ENCODE measurements around the gene USH1C.

USH1C gene

GRCh38 chr11:17460406-17460805 is 83.8 kb downstream of the USH1C start:
- Histone ChIP-seq H3K27ac (ENCODE audit: low read depth, low read length) (no peak overlapping the region), H3K9ac (ENCODE audit: low read length) (no peak overlapping the region), H3K4me3 (ENCODE audit: low read length) (no peak overlapping the region), H3K4me1 (ENCODE audit: control insufficient read depth, insufficient read depth, low read length) (no peaks in the 10 kb centered on the region), H3K27me3 (ENCODE audit: control insufficient read depth, insufficient read depth, low read length) (no peaks in the 10 kb centered on the region), H3K36me3 (ENCODE audit: control insufficient read depth, insufficient read depth, low read length) (no peaks in the 10 kb centered on the region)

GRCh38 chr11:17459236-17459896 is 84.8 kb downstream of the USH1C start:
- Histone ChIP-seq H3K4me3 (ENCODE audit: low read length) (no peak overlapping the region), H3K36me3 (ENCODE audit: control insufficient read depth, insufficient read depth, low read length) (no peaks in the 10 kb centered on the region), H3K4me1 (ENCODE audit: control insufficient read depth, insufficient read depth, low read length) (no peaks in the 10 kb centered on the region), H3K27ac (ENCODE audit: low read depth, low read length) (no peak overlapping the region), H3K9ac (ENCODE audit: low read length) (no peak overlapping the region), H3K27me3 (ENCODE audit: control insufficient read depth, insufficient read depth, low read length) (no peaks in the 10 kb centered on the region)

- Histone ChIP-seq H3K36me3 (ENCODE audit: control insufficient read depth, insufficient read depth, low read length) (no peaks in the 10 kb centered on the region), H3K9ac (ENCODE audit: low read length) (no peak overlapping the region), H3K27ac (ENCODE audit: low read depth, low read length) (no peak overlapping the region), H3K4me3 (ENCODE audit: low read length) (no peak overlapping the region), H3K27me3 (ENCODE audit: control insufficient read depth, insufficient read depth, low read length) (no peaks in the 10 kb centered on the region), H3K4me1 (ENCODE audit: control insufficient read depth, insufficient read depth, low read length) (no peaks in the 10 kb centered on the region)
Measured at GRCh38 chr11:17458268-17458667, 85.9 kb downstream of the USH1C start.

- Histone ChIP-seq H3K27ac (ENCODE audit: low read depth, low read length) (no peak overlapping the region), H3K9ac (ENCODE audit: low read length) (no peak overlapping the region), H3K27me3 (ENCODE audit: control insufficient read depth, insufficient read depth, low read length) (no peaks in the 10 kb centered on the region), H3K4me3 (ENCODE audit: low read length) (no peak overlapping the region), H3K4me1 (ENCODE audit: control insufficient read depth, insufficient read depth, low read length) (no peaks in the 10 kb centered on the region), H3K36me3 (ENCODE audit: control insufficient read depth, insufficient read depth, low read length) (no peaks in the 10 kb centered on the region)
Measured at GRCh38 chr11:17457396-17458173, 86.6 kb downstream of the USH1C start.

GRCh38 chr11:17452668-17453067 is 91.5 kb downstream of the USH1C start:
- H3K36me3 ChIP-seq (ENCODE audit: control insufficient read depth, insufficient read depth, low read length) = no peaks in the 10 kb centered on the region
- H3K9ac ChIP-seq (ENCODE audit: low read length) = no peak overlapping the region
- no peak overlapping the region for H3K4me3 ChIP-seq (ENCODE audit: low read length)
- H3K27me3 ChIP-seq (ENCODE audit: control insufficient read depth, insufficient read depth, low read length) = no peaks in the 10 kb centered on the region
- H3K4me1 ChIP-seq (ENCODE audit: control insufficient read depth, insufficient read depth, low read length) = no peaks in the 10 kb centered on the region
- H3K27ac ChIP-seq (ENCODE audit: low read depth, low read length) = no peak overlapping the region

GRCh38 chr11:17449158-17449557 is 95.1 kb downstream of the USH1C start:
- Histone ChIP-seq H3K9ac (ENCODE audit: low read length) (no peak overlapping the region), H3K36me3 (ENCODE audit: control insufficient read depth, insufficient read depth, low read length) (no peaks in the 10 kb centered on the region), H3K27ac (ENCODE audit: low read depth, low read length) (no peak overlapping the region), H3K27me3 (ENCODE audit: control insufficient read depth, insufficient read depth, low read length) (no peaks in the 10 kb centered on the region), H3K4me3 (ENCODE audit: low read length) (no peak overlapping the region), H3K4me1 (ENCODE audit: control insufficient read depth, insufficient read depth, low read length) (no peaks in the 10 kb centered on the region)

GRCh38 chr11:17446482-17446881 is 97.7 kb downstream of the USH1C start:
- Histone ChIP-seq H3K36me3 (ENCODE audit: control insufficient read depth, insufficient read depth, low read length) (no peaks in the 10 kb centered on the region), H3K27ac (ENCODE audit: low read depth, low read length) (no peak overlapping the region), H3K9ac (ENCODE audit: low read length) (no peak overlapping the region), H3K4me3 (ENCODE audit: low read length) (no peak overlapping the region), H3K4me1 (ENCODE audit: control insufficient read depth, insufficient read depth, low read length) (no peaks in the 10 kb centered on the region), H3K27me3 (ENCODE audit: control insufficient read depth, insufficient read depth, low read length) (no peaks in the 10 kb centered on the region)

- H3K27ac ChIP-seq (ENCODE audit: low read depth, low read length) = no peak overlapping the region
- H3K36me3 ChIP-seq (ENCODE audit: control insufficient read depth, insufficient read depth, low read length) = no peaks in the 10 kb centered on the region
Measured at GRCh38 chr11:17445240-17445795, 98.9 kb downstream of the USH1C start.

GRCh38 chr11:17443926-17444690 is 100.1 kb downstream of the USH1C start:
- H3K9ac ChIP-seq (ENCODE audit: low read length) = no peak overlapping the region
- no peaks in the 10 kb centered on the region for H3K27me3 ChIP-seq (ENCODE audit: control insufficient read depth, insufficient read depth, low read length)
- H3K4me3 ChIP-seq (ENCODE audit: low read length) = no peak overlapping the region
- no peak overlapping the region for H3K27ac ChIP-seq (ENCODE audit: low read depth, low read length)
- no peaks in the 10 kb centered on the region for H3K36me3 ChIP-seq (ENCODE audit: control insufficient read depth, insufficient read depth, low read length)
- H3K4me1 ChIP-seq (ENCODE audit: control insufficient read depth, insufficient read depth, low read length) = no peaks in the 10 kb centered on the region

More at GRCh38 chr11:17445240-17445795, 98.9 kb downstream of the USH1C start:
- Histone ChIP-seq H3K4me3 (ENCODE audit: low read length) (no peak overlapping the region), H3K9ac (ENCODE audit: low read length) (no peak overlapping the region), H3K27me3 (ENCODE audit: control insufficient read depth, insufficient read depth, low read length) (no peaks in the 10 kb centered on the region), H3K4me1 (ENCODE audit: control insufficient read depth, insufficient read depth, low read length) (no peaks in the 10 kb centered on the region)
